Keratinocyte (primary cell): ENCODE data around the gene CD164L2. TPM values are rescaled to one million over a fixed set of nuclear protein-coding genes. Genes with fewer than 3 reads are reported as not detected.

ENCODE experiments used
- DNase-seq: peaks from one replicate; pipeline ENCODE4 v3.0.0-alpha.2; 2011; ENCODE audit warnings: low read depth, missing footprints, low spot score
- FAIRE-seq: peaks from 2 replicates; lab custom pipeline; 2011; peaks lifted over from hg19 to GRCh38; lab: Jason Lieb, UNC
- H2AFZ ChIP-seq: 2 replicates; pipeline ENCODE4 v1.6.0; 2012; ENCODE audit warnings: low read length, control low read depth, inconsistent platforms; ENCODE audit not compliant: control insufficient read depth
- H3K27ac ChIP-seq: 2 replicates; pipeline ENCODE4 v1.5.1; 2011; ENCODE audit warnings: low read length; ENCODE audit not compliant: control insufficient read depth, insufficient read depth
- H3K27me3 ChIP-seq: 3 replicates; pipeline ENCODE4 v1.6.0; 2011; ENCODE audit warnings: low read length; ENCODE audit not compliant: control insufficient read depth, insufficient read depth; ENCODE audit errors: extremely low read depth
- H3K36me3 ChIP-seq, 2 experiments: 2 replicates in 1 of 2; 3 replicates in 1 of 2; pipeline ENCODE4 v1.5.1; 2011; ENCODE audit warnings: low read length in 2 of 2, mild to moderate bottlenecking in 1 of 2; ENCODE audit not compliant: control insufficient read depth in 2 of 2, insufficient read depth in 2 of 2; ENCODE audit errors: extremely low read depth in 1 of 2
- H3K4me1 ChIP-seq: 3 replicates; pipeline ENCODE4 v1.5.1; 2011; ENCODE audit warnings: low read length; ENCODE audit not compliant: control insufficient read depth, insufficient read depth; ENCODE audit errors: extremely low read depth
- H3K4me2 ChIP-seq: 3 replicates; pipeline ENCODE4 v1.6.0; 2011; ENCODE audit warnings: low read depth, low read length; ENCODE audit not compliant: control insufficient read depth, insufficient read depth; ENCODE audit errors: extremely low read depth
- H3K4me3 ChIP-seq, 3 experiments: fragments of 200-600 bp in 1 of 3; sonication (generic) in 1 of 3; 2 replicates in 2 of 3; 3 replicates in 1 of 3; pipeline ENCODE4 v1.5.1; 2011 to 2016; ENCODE audit warnings: low read length in 3 of 3, mild to moderate bottlenecking in 3 of 3, control low read depth in 2 of 3, inconsistent platforms in 1 of 3, low read depth in 1 of 3, mixed read lengths in 1 of 3, mixed run types in 1 of 3, moderate library complexity in 1 of 3; ENCODE audit not compliant: control insufficient read depth in 2 of 3, insufficient read depth in 2 of 3; ENCODE audit errors: extremely low read depth in 1 of 3
- H3K79me2 ChIP-seq: 2 replicates; pipeline ENCODE4 v1.6.0; 2012; ENCODE audit warnings: low read length; ENCODE audit not compliant: control insufficient read depth, insufficient read depth
- H3K9ac ChIP-seq: 3 replicates; pipeline ENCODE4 v1.6.0; 2011; ENCODE audit warnings: low read length; ENCODE audit not compliant: control insufficient read depth, insufficient read depth; ENCODE audit errors: extremely low read depth
- H3K9me1 ChIP-seq: 3 replicates; pipeline ENCODE4 v1.6.0; 2011; ENCODE audit warnings: low read length; ENCODE audit not compliant: control insufficient read depth, insufficient read depth; ENCODE audit errors: extremely low read depth
- H3K9me3 ChIP-seq: 2 replicates; pipeline ENCODE4 v1.5.1; 2012; ENCODE audit warnings: low read depth, low read length; ENCODE audit not compliant: control insufficient read depth
- H4K20me1 ChIP-seq: 3 replicates; pipeline ENCODE4 v1.6.0; 2011; ENCODE audit warnings: low read length; ENCODE audit not compliant: control insufficient read depth, insufficient read depth; ENCODE audit errors: extremely low read depth
- CTCF ChIP-seq, 3 experiments: IDR thresholded peaks in 1 of 3; conservative IDR thresholded peaks in 1 of 3; optimal IDR thresholded peaks in 1 of 3; 2 replicates in 2 of 3; 3 replicates in 1 of 3; pipeline versions ENCODE3 to v1.5.1; 2011; ENCODE audit warnings: low read length in 3 of 3, mild to moderate bottlenecking in 3 of 3, moderate library complexity in 2 of 3, control low read depth in 1 of 3, inconsistent platforms in 1 of 3; ENCODE audit not compliant: insufficient read depth in 2 of 3; ENCODE audit errors: extremely low read depth in 1 of 3
- EZH2 ChIP-seq: IDR thresholded peaks from one replicate; pipeline ENCODE4 v1.6.1; 2012; ENCODE audit warnings: inconsistent platforms, mild to moderate bottlenecking, low read length, moderate library complexity
- dilution Hi-C: fragments of 300-500 bp; cut with MboI; formaldehyde crosslinking; loops from one replicate; pipeline ENCODE4 v1.7.0; 2020; ENCODE audit warnings: low sequenced_read_pairs; ENCODE audit not compliant: extremely low pct_ligation_motif_present
- polyA plus RNA-seq, 5 experiments: library from polyadenylated mRNA; depleted of rRNA in 3 of 5; stranded (reverse) in 3 of 5; stranded (forward) in 1 of 5; unstranded in 1 of 5; fragments of >200 nt; gene quantifications; 1 replicate in 1 of 5; 2 replicates in 3 of 5; 3 replicates in 1 of 5; pipeline versions ENCODE4 v1.2.1 to v1.2.3, GENCODE V29; 2011 to 2012; ENCODE audit warnings: missing spikeins in 2 of 5, low read depth in 1 of 5, low replicate concordance in 1 of 5

Gene CD164L2
- polyA plus RNA-seq, 1 donor (not counting 4 experiments of a cell fraction or from before 2014, with no cell fraction given) = 2.7 TPM

- H3K27ac ChIP-seq = no peak overlapping the region
- dilution Hi-C loops = loop anchor here (25.0 kb wide), 1 partner anchor 173 kb away; no protein-coding TSS in a partner anchor
- H3K4me1 ChIP-seq = peaks cover 19% of the 10 kb centered on the region
- H4K20me1 ChIP-seq = no peaks in the 10 kb centered on the region
- no peaks in the 10 kb centered on the region for H3K9me1 ChIP-seq
- no peak for FAIRE-seq
- no peak overlapping the region for H3K4me3 ChIP-seq
- no peak overlapping the region for H3K9ac ChIP-seq
- H3K36me3 ChIP-seq = peaks cover 34 to 73% of the 10 kb centered on the region in 2 experiments
- H3K79me2 ChIP-seq = no peaks in the 10 kb centered on the region
- DNase-seq = no peak
- H3K4me2 ChIP-seq = no peak overlapping the region
- no peaks in the 10 kb centered on the region for H3K9me3 ChIP-seq
- TF ChIP-seq EZH2 (no peak), CTCF (optimal IDR thresholded peaks at IDR 0.05 in 1 of 3, IDR thresholded peaks at IDR 0.05 in 1 of 3, conservative IDR thresholded peaks at IDR 0.05 in 1 of 3; ENCODE audit: extremely low read depth in 1 of 3, insufficient read depth in 2 of 3, low read length in 3 of 3) (no peak)
- H2AFZ ChIP-seq = no peak overlapping the region
- H3K27me3 ChIP-seq = no peaks in the 10 kb centered on the region
These were observed 31.0 kb upstream of the CD164L2 start for GRCh38 chr1:27414091-27414490.

- Histone ChIP-seq H3K36me3 (peaks cover 36 to 79% of the 10 kb centered on the region in 2 experiments), H3K4me1 (peaks cover 12% of the 10 kb centered on the region), H3K4me3 (no peak overlapping the region), H3K27me3 (no peaks in the 10 kb centered on the region), H3K9me1 (no peaks in the 10 kb centered on the region), H3K4me2 (no peak overlapping the region), H3K79me2 (no peaks in the 10 kb centered on the region), H2AFZ (no peak overlapping the region), H3K27ac (no peak overlapping the region), H4K20me1 (no peaks in the 10 kb centered on the region), H3K9ac (no peak overlapping the region), H3K9me3 (no peaks in the 10 kb centered on the region)
- dilution Hi-C loops = loop anchor here (25.0 kb wide), 1 partner anchor 174 kb away; no protein-coding TSS in a partner anchor
- TF ChIP-seq EZH2 (no peak), CTCF (optimal IDR thresholded peaks at IDR 0.05 in 1 of 3, IDR thresholded peaks at IDR 0.05 in 1 of 3, conservative IDR thresholded peaks at IDR 0.05 in 1 of 3; ENCODE audit: extremely low read depth in 1 of 3, insufficient read depth in 2 of 3, low read length in 3 of 3) (no peak)
- no peak for FAIRE-seq
- DNase-seq = no peak
These were observed 29.9 kb upstream of the CD164L2 start for GRCh38 chr1:27413004-27413403.
